H1 (cell line): ENCODE measurements around the gene NAA10. TPM values are rescaled to one million over a fixed set of nuclear protein-coding genes. Genes with fewer than 3 reads are reported as not detected.

Experiments
- CTCF ChIP-seq, 3 experiments: IDR thresholded peaks; 1 replicate in 2 of 3; 2 replicates in 1 of 3; pipeline versions ENCODE4 v1.5.1 to v1.6.1; 2011; ENCODE audit warnings: low read length in 3 of 3, mild to moderate bottlenecking in 3 of 3, inconsistent platforms in 2 of 3, low read depth in 1 of 3, moderate library complexity in 1 of 3; ENCODE audit not compliant: insufficient read depth in 1 of 3; ENCODE audit errors: control extremely low read depth in 1 of 3
- FOSL1 ChIP-seq: IDR thresholded peaks from 2 replicates; pipeline ENCODE4 v1.6.1; 2011; ENCODE audit warnings: mild to moderate bottlenecking, low read depth, low read length, moderate library complexity; ENCODE audit not compliant: insufficient read depth
- SAP30 ChIP-seq: fragments of 300-600 bp; sonication (generic); IDR thresholded peaks from 2 replicates; pipeline ENCODE4 v1.7.1; 2012; ENCODE audit warnings: low read length, moderate library complexity, mild to moderate bottlenecking, inconsistent platforms; ENCODE audit not compliant: insufficient read depth, insufficient replicate concordance
- polyA plus RNA-seq, 7 experiments: library from polyadenylated mRNA; depleted of rRNA in 3 of 7; stranded (reverse) in 5 of 7; unstranded in 2 of 7; fragments of >200 nt in 5 of 7; fragments of 200-250 nt in 2 of 7; gene quantifications; 1 replicate in 5 of 7; 2 replicates in 1 of 7; 4 replicates in 1 of 7; pipeline versions ENCODE4 v1.2.1 to v1.2.3, GENCODE V29; 2011 to 2013; ENCODE audit warnings: missing spikeins in 2 of 7, mixed read lengths in 2 of 7
- total RNA-seq: library from RNA; stranded (reverse); fragmentation: NEBNext Ultra II Directional; extraction: Animal tissue kit (Norgen Biotek cat#: 25700); gene quantifications from 2 replicates; pipeline ENCODE4 v1.2.1, GENCODE V29; 2021

Gene NAA10
- total and polyA plus RNA-seq, 2 of the 8 experiments (the other 6 are each of a cell fraction or from before 2014, with no cell fraction given) = 80.4 to 98.8 TPM

DNA sequence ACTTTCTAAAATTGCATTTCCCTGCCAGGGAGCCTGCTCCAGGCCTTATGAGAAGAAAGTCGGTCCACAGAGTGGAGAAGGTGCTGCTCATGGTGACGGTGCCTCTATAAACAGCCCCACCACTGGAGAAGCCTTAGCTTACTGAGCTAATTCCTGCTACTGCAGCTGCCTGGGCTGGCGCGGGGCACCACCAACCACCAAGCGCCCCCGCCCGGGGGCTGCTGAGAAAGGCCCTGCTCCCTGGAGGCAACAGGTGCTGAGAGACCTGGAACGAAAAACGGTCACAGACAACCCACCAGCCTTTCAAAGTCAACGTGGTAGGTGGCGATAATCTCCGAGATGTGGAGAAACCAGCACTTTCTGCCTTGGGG lies 33.9 kb upstream of the NAA10 start (continued):
- no peak for TF ChIP-seq CTCF (IDR thresholded peaks at IDR 0.05; ENCODE audit: control extremely low read depth in 1 of 3, insufficient read depth in 1 of 3, low read depth in 1 of 3, low read length in 3 of 3)
- TF ChIP-seq FOSL1 = no peak
- TF ChIP-seq SAP30 = no peak
